Inflammatory macrophage treated with lipopolysaccharide for 1 hour (primary cell): Measurements from ENCODE around the gene SH3RF3.
"Not testable (repeated sequence)": the region's sequence is repeated elsewhere in the genome, so short reads cannot be mapped to it uniquely, and the experiment has no call there.

ENCODE experiments used
- DNase-seq, 2 donors: peaks; one replicate each; pipeline ENCODE4 v3.0.0-alpha.2; 2020 to 2022

SH3RF3 gene

GRCh38 chr2:109120166-109120565, 8.8 kb upstream of the SH3RF3 start:
- no peak for DNase-seq

GRCh38 chr2:109120686-109121085, 8.3 kb upstream of the SH3RF3 start:
- DNase-seq: not testable (repeated sequence)

GRCh38 chr2:109123586-109124201, 5.3 kb upstream of the SH3RF3 start:
- no peak for DNase-seq

GRCh38 chr2:109124982-109125592, 3.9 kb upstream of the SH3RF3 start:
- DNase-seq: no peak

DNA sequence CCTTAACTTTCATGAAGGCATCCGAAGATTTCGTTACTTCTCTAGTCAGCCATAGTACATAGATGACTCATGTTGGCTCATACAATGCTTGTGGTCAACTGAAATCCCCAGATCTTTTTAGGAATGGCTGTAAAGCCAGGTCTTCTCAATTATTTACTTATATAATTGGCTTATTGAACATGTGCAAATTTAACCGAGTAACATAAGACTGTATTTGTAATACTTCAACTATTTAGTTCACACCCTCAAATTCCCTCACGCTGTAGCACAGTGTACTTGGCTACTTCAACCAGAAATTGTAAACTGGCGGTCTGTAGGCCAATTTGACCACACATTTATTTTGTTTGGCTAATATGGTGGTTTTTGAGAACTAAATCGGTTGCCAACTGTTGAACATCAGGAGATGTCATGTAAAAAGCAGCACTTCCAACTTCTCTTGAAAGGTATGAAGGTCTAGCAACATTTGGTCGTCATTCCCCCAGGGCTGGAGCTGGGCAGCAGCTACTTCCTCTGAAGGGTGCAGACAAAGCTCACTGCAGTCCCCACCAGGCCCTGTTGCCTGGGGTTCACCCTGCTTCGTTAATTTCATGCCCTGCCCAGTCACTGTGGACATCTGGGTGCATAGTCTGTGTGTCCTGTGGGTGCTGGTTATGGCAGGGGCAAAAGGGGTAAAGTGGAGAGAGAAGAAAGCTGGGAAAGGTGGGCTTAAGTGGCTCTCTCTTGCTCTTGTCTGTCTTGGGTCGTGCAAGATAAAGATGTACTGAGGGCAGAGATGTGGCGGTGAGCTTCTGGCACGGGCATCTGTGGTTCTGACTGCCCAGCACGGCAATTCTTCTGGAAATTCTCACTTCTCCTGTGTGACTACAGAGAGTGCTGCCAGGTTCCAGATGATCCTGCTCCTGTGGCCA, 3.2 kb upstream of the SH3RF3 start:
- no peak for DNase-seq

- peak in 1 of 2 donors; percentile 31 for DNase-seq
These were observed 2.5 kb upstream of the SH3RF3 start for GRCh38 chr2:109126501-109126860.

GRCh38 chr2:109127556-109127955, 1.4 kb upstream of the SH3RF3 start:
- DNase-seq: no peak

DNA sequence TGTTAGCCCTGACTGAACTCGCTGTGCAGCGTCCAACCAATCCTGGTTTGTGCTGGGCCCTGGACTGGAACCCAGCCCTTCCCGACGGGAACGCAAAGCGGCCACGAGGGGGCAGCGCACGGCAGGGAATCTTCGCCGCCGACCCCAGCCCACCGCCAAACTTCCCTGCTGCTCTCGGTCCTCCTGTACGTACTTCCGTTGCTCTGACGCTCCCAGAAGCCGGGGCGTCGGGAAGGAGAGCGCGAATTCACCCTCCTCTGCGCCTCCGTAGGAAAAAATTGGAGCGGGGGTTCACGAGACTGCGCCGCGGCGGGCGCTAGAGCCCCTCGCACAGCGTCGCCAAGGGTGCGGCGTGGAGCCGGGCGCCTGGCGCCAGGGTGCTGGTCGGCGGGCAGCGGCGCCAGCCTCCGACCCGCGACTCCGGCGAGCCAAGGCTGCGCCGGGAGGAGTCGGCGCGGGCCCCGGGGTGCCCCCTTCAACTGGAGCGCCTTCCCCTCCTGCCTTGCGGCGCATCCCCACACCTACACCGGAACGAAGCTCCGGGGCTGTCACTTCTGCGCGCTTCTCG, 873 bp upstream of the SH3RF3 start:
- DNase-seq: peak; percentile 55 to 80

DNA sequence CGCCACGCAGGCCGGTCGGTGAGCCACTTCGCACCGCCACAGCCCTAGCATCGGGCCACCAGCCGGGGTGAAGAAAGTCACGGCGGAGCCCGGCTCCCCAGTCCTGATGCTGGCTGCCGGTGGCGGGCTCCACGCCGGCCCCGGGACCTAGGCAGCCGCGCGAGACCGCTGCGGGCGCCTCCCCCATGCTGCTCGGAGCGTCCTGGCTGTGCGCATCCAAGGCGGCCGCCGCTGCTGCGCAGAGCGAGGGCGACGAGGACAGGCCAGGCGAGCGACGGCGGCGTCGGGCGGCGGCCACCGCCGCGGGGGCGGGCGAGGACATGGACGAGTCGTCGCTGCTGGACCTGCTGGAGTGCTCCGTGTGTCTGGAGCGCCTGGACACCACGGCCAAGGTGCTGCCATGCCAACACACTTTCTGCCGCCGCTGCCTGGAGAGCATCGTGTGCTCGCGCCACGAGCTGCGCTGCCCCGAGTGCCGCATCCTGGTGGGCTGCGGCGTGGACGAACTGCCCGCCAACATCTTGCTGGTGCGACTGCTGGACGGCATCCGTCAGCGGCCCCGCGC, 433 bp downstream of the SH3RF3 start:
- no peak for DNase-seq

- no peak for DNase-seq
These were observed 1.1 kb downstream of the SH3RF3 start for GRCh38 chr2:109129921-109130722.

- DNase-seq: no peak
These were observed 1.7 kb downstream of the SH3RF3 start for GRCh38 chr2:109130723-109130995.

- DNase-seq: no peak
These were observed 2.8 kb downstream of the SH3RF3 start for GRCh38 chr2:109131777-109132176.

GRCh38 chr2:109132626-109133025, 3.6 kb downstream of the SH3RF3 start:
- DNase-seq: no peak

GRCh38 chr2:109133746-109134145, 4.7 kb downstream of the SH3RF3 start:
- DNase-seq: no peak

- DNase-seq: no peak
These were observed 5.8 kb downstream of the SH3RF3 start for GRCh38 chr2:109134741-109135358.

DNA sequence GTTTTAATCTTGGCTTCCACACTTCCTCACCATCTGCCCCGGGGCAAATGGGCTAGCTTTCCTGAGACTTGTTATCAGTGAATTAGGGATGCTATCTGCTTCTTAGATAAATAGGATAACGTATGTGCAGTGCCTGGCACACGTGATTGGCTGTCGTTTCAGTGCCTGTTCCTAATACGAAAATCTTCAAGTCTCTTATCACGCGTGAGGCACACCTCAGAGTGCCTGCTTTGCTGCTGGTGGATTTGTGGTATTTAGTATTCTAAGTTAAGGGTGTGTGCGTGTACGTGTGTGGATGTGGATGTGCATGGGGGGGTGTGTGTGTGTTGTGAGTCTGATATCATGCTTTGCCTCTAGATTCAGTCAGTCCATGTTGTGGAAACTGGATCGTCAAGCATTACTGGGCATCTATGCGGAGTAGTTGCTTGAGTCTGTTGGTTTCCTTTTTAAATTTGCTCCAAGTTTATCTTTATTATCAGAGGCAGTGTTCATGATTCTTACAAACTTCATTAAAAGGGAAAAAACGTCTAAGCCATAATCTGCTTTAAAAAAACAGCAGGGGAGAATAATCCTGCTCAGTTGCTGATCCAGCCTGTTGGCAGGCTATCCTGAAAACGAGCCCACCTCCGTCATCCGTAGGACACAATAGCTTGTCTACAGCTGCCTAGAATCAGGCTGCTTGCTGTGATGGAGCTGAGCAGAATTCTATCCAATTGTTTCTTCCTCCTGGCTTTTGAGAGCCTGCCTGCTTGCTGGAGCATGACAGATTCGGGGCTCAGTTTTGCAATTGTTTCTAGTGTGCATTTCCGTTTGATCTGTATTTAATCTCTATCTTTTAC, 6.6 kb downstream of the SH3RF3 start:
- DNase-seq: no peak

DNA sequence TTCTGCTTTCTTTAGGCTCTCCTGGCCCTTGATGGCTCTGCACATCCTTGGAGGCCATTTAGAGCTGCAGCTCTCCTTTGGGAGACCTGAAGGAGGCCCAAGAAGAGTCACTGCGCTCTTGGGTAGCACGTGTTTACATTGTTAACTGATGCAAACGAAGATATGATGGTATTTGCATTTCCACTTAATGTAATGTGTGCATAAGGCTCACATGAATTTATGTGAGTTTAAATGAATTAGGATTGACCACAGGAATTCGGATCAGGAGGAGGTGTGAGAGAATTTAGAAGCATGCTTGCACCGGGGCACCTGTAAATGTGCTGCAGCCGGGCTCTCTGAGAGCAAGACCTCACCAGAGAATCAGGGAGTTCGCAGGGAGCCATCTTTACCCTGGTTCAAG, 7.5 kb downstream of the SH3RF3 start:
- DNase-seq: no peak

- no peak for DNase-seq
These were observed 8.6 kb downstream of the SH3RF3 start for GRCh38 chr2:109137616-109138015.

DNA sequence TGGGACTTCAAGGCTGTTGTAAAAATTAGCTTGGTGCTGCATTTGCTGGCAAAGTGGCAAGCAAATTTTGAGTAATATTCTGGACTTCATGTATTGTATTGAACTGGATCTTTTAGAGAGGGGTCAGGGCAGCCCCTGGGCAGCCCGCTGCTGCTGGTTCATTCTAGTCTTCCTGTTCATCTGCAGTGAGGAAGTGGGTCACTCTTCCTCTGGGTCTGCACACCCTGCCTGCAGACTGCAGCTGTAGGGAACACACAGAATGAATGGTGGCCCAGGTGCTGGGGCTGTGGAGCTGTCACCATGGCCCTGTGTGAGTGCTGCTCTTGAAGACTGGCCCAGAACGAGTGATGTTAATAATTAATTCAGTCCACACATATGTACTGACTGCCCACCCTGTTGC, 9.4 kb downstream of the SH3RF3 start:
- DNase-seq: no peak

- DNase-seq: no peak
These were observed 10.0 kb downstream of the SH3RF3 start for GRCh38 chr2:109139002-109139401.

DNA sequence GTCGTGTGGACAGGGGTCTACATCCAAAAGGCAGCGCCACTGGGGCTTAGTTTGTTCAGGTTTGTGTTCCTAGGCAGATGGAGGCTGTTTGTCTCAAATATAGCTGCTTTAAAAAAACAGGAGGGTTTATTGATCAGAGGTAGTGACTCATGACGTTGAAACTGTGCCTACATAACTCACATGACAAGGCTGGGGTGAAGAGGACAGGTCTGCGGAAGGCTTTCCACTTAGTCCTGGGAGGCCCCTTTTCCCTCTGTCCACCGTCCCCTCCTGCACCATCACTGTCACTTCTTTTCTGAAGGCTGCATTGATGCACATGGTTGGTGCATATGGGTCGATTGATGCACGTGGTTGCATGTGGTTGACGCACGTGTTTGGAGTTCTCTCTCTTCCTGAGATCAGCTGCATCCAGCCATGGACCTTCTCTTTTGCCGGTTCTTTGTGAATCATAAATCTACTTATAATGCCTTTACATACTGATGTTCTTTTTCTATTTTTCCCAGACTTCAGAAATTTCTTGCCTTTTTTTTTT, 10.9 kb downstream of the SH3RF3 start:
- DNase-seq: no peak
